HepG2 (cell line): Measurements from ENCODE around the gene VENTX. TPM values are rescaled to one million over a fixed set of nuclear protein-coding genes. Genes with fewer than 3 reads are reported as not detected.

Experiments used
- ATAC-seq: fragments of 200-7000 bp; cut with Tn5 transposase; 3 replicates; pipeline ENCODE4 v1.9.1; 2020; ENCODE audit warnings: mild to moderate bottlenecking, moderate library complexity
- BruUV-seq: library from RNA; stranded (reverse); fragments of 400-500 nt; replicated peaks from 2 replicates; lab custom pipeline; 2021; lab: Mats Ljungman, UMichigan
- CTCF ChIA-PET: fragments of 300-600 bp; formaldehyde crosslinking; extraction: SDS; loops from one replicate; lab custom pipeline; 2021; ENCODE audit warnings: low total read pairs, inconsistent platforms, low intra/inter-chr PET ratio; lab: Yijun Ruan, JAX
- POLR2A ChIA-PET: fragments of 350-600 bp; sonication (Branson Sonifier 250); formaldehyde crosslinking; loops from one replicate; lab custom pipeline; 2020; ENCODE audit warnings: antibody characterized with exemption, inconsistent platforms; lab: Yijun Ruan, JAX
- DNase-seq: peaks from one replicate; pipeline ENCODE4 v3.0.0-alpha.2; 2015; ENCODE audit warnings: low spot score
- FAIRE-seq: peaks from 3 replicates; lab custom pipeline; 2011; peaks lifted over from hg19 to GRCh38; lab: Jason Lieb, UNC
- H2AFZ ChIP-seq: one replicate; pipeline ENCODE4 v1.6.1; 2011; ENCODE audit warnings: low read length, inconsistent platforms
- H3K27ac ChIP-seq: fragments of 300-600 bp; 3 replicates; pipeline ENCODE4 v1.8.0; 2011; ENCODE audit warnings: mixed run types, mild to moderate bottlenecking, mixed read lengths, low read length, inconsistent platforms; ENCODE audit not compliant: insufficient read depth; ENCODE audit errors: extremely low read length
- H3K27me3 ChIP-seq, 2 experiments: fragments of 200-600 bp in 1 of 2; 2 replicates in 1 of 2; 3 replicates in 1 of 2; pipeline versions ENCODE4 v1.6.0 to v1.8.0; 2011; ENCODE audit warnings: low read length in 2 of 2, mild to moderate bottlenecking in 2 of 2, moderate library complexity in 2 of 2, inconsistent platforms in 1 of 2; ENCODE audit not compliant: insufficient read depth in 2 of 2, control insufficient read depth in 1 of 2
- H3K36me3 ChIP-seq, 2 experiments: fragments of 200-600 bp in 1 of 2; replicated peaks in 1 of 2; 2 replicates in 1 of 2; 3 replicates in 1 of 2; pipeline versions ENCODE4 v1.5.1 to v1.8.0; 2011; ENCODE audit warnings: low read length in 2 of 2, inconsistent platforms in 1 of 2; ENCODE audit not compliant: insufficient read depth in 2 of 2, control insufficient read depth in 1 of 2
- H3K4me1 ChIP-seq: 2 replicates; pipeline ENCODE4 v1.5.1; 2012; ENCODE audit warnings: low read length, inconsistent platforms; ENCODE audit not compliant: insufficient read depth
- H3K4me2 ChIP-seq: 2 replicates; pipeline ENCODE4 v1.6.0; 2011; ENCODE audit warnings: low read depth, low read length, inconsistent platforms
- H3K4me3 ChIP-seq, 3 experiments: fragments of 200-600 bp in 1 of 3; sonication (generic), shearing (Covaris generic) in 1 of 3; replicated peaks in 1 of 3; 2 replicates each; pipeline ENCODE4 v1.5.1; 2011 to 2016; ENCODE audit warnings: low read length in 3 of 3, inconsistent platforms in 2 of 3, low read depth in 2 of 3, mild to moderate bottlenecking in 2 of 3, control low read depth in 1 of 3, mixed read lengths in 1 of 3; ENCODE audit not compliant: insufficient read depth in 1 of 3
- H3K79me2 ChIP-seq: one replicate; pipeline ENCODE4 v1.6.1; 2011; ENCODE audit warnings: low read length, inconsistent platforms; ENCODE audit not compliant: insufficient read depth
- H3K9ac ChIP-seq: 2 replicates; pipeline ENCODE4 v1.6.0; 2011; ENCODE audit warnings: mild to moderate bottlenecking, low read depth, low read length, inconsistent platforms; ENCODE audit not compliant: insufficient read depth
- H3K9me3 ChIP-seq: 2 replicates; pipeline ENCODE4 v1.5.1; 2012; ENCODE audit warnings: mild to moderate bottlenecking, low read length
- H4K20me1 ChIP-seq: 2 replicates; pipeline ENCODE4 v1.6.0; 2011; ENCODE audit warnings: inconsistent platforms, mild to moderate bottlenecking, low read length, moderate library complexity; ENCODE audit not compliant: insufficient read depth
- KLF6 ChIP-seq: IDR thresholded peaks from 2 replicates; pipeline ENCODE4 v1.8.0; 2016; ENCODE audit warnings: missing biosample characterization, missing genetic modification reagents
- RNF219 ChIP-seq: sonication (generic); formaldehyde crosslinking; IDR thresholded peaks from 2 replicates; pipeline ENCODE4 v1.5.0; 2020; ENCODE audit warnings: mild to moderate bottlenecking, missing genetic modification reagents
- TIGD3 ChIP-seq: sonication (generic); formaldehyde crosslinking; IDR thresholded peaks from 2 replicates; pipeline ENCODE4 v1.5.1; 2020; ENCODE audit warnings: mild to moderate bottlenecking, missing genetic modification reagents, borderline replicate concordance
- YEATS4 ChIP-seq: sonication (generic); formaldehyde crosslinking; IDR thresholded peaks from 2 replicates; pipeline ENCODE4 v1.4.0; 2020; ENCODE audit warnings: missing genetic modification reagents, borderline replicate concordance
- ZNF639 ChIP-seq: conservative IDR thresholded peaks from 2 replicates; pipeline ENCODE4 v1.6.1; 2018; ENCODE audit warnings: missing genetic modification reagents
- ZNF75D ChIP-seq: sonication (generic); formaldehyde crosslinking; IDR thresholded peaks from 2 replicates; pipeline ENCODE4 v1.8.1; 2023; ENCODE audit warnings: missing genetic modification reagents, mild to moderate bottlenecking, borderline replicate concordance
- WGBS: methylation state at CpG from one replicate; pipeline ENCODE4 v1.1.6; 2017; ENCODE audit warnings: low lambda C conversion rate; 5-methylcytosine and 5-hydroxymethylcytosine counted together
- in situ Hi-C: cut with HindIII; loops from 2 replicates; pipeline ENCODE4 v1.10.0; 2017; ENCODE audit warnings: low pct_unique_long_range_greater_than_20kb; ENCODE audit not compliant: extremely low pct_ligation_motif_present
- intact Hi-C: fragments of 100-400 bp; cut with micrococcal nuclease; formaldehyde crosslinking; loops from one replicate; pipeline ENCODE4 v1.10.0; 2022; ENCODE audit not compliant: unreplicated experiment
- polyA plus RNA-seq, 8 experiments: library from polyadenylated mRNA; depleted of rRNA in 3 of 8; stranded (reverse) in 7 of 8; unstranded in 1 of 8; fragments of >200 nt; fragmentation: Illumina TruSeq in 4 of 8; extraction: Trizol in 4 of 8; gene quantifications; 2 replicates each; pipeline versions ENCODE4 v1.2.1 to v1.2.3, GENCODE V29; 2011 to 2016; ENCODE audit warnings: low read depth in 4 of 8, missing spikeins in 1 of 8, mixed read lengths in 1 of 8; ENCODE audit not compliant: insufficient read depth in 1 of 8
- total RNA-seq, 5 experiments: library from RNA; depleted of rRNA; stranded (reverse); fragments of >200 nt; fragmentation: Illumina TruSeq; extraction: Trizol; gene quantifications; 2 replicates each; pipeline ENCODE4 v1.2.3, GENCODE V29; 2016; ENCODE audit warnings: low read depth in 1 of 5

Gene VENTX
- total and polyA plus RNA-seq, 2 of the 13 experiments (the other 11 are each of a cell fraction or from before 2014, with no cell fraction given): not detected

- TF ChIP-seq YEATS4 (CRISPR knock-in tag): no peak
Observed at GRCh38 chr10:133198206-133198605, 39.4 kb upstream of the VENTX start (continued).

- POLR2A ChIA-PET: no interaction called here
- ATAC-seq: no peak
- TF ChIP-seq KLF6 (CRISPR knock-in tag): no peak
- no peak for TF ChIP-seq TIGD3 (CRISPR knock-in tag)
- no peak for TF ChIP-seq ZNF639 (CRISPR knock-in tag)
- no peak for TF ChIP-seq RNF219 (CRISPR knock-in tag)
- TF ChIP-seq ZNF75D: no peak
- TF ChIP-seq, all 625 proteins: peak for 0
- WGBS: 0% methylated on average over 5 of the region's 54 CpGs
- DNase-seq (no peak), FAIRE-seq (no peak)
- no TSS peak for BruUV-seq
- Histone ChIP-seq H3K27me3 (peaks cover 37 to 84% of the 10 kb centered on the region in 2 experiments; a peak in 4 of 5 replicates), H3K4me2 (no peak overlapping the region), H2AFZ (no peak overlapping the region), H4K20me1 (no peaks in the 10 kb centered on the region), H3K79me2 (no peaks in the 10 kb centered on the region), H3K4me3 (no peak overlapping the region), H3K4me1 (no peaks in the 10 kb centered on the region), H3K9me3 (no peaks in the 10 kb centered on the region), H3K9ac (no peak overlapping the region), H3K27ac (no peak overlapping the region), H3K36me3 (no peaks in the 10 kb centered on the region)
- CTCF ChIA-PET: no interaction called here
- in situ Hi-C loops (no loop called here), intact Hi-C loops (no loop called here)
Observed at GRCh38 chr10:133198621-133199487, 38.8 kb upstream of the VENTX start.
